H9 (cell line): ENCODE data around the gene CCDC93. TPM values are rescaled to one million over a fixed set of nuclear protein-coding genes. Genes with fewer than 3 reads are reported as not detected.

Source experiments
- DNase-seq: peaks from one replicate; pipeline ENCODE4 v3.0.0-alpha.2; 2017
- H2AFZ ChIP-seq: one replicate; pipeline ENCODE4 v1.6.1; 2013; ENCODE audit warnings: mild to moderate bottlenecking, low read length, control low read depth, moderate library complexity
- H2AK5ac ChIP-seq: 2 replicates; pipeline ENCODE4 v1.6.1; 2013; ENCODE audit warnings: low read length, control low read depth, mixed read lengths; ENCODE audit not compliant: insufficient read length
- H2BK120ac ChIP-seq: one replicate; pipeline ENCODE4 v1.6.1; 2013; ENCODE audit warnings: low read depth, mild to moderate bottlenecking, low read length, control low read depth, inconsistent platforms; ENCODE audit not compliant: poor library complexity, severe bottlenecking
- H2BK12ac ChIP-seq: 2 replicates; pipeline ENCODE4 v1.6.1; 2013; ENCODE audit warnings: low read length, control low read depth, mixed read lengths, low read depth; ENCODE audit not compliant: insufficient read length
- H2BK15ac ChIP-seq: 2 replicates; pipeline ENCODE4 v1.6.1; 2013; ENCODE audit warnings: low read depth, low read length, control low read depth
- H2BK20ac ChIP-seq: one replicate; pipeline ENCODE4 v1.6.1; 2013; ENCODE audit warnings: low read depth, mild to moderate bottlenecking, low read length, control low read depth, inconsistent platforms; ENCODE audit not compliant: poor library complexity, severe bottlenecking
- H2BK5ac ChIP-seq: 2 replicates; pipeline ENCODE4 v1.6.1; 2013; ENCODE audit warnings: low read length, control low read depth, mixed read lengths; ENCODE audit not compliant: insufficient read length
- H3K14ac ChIP-seq: 2 replicates; pipeline ENCODE4 v1.6.1; 2013; ENCODE audit warnings: low read length, control low read depth; ENCODE audit not compliant: insufficient read depth
- H3K18ac ChIP-seq: 2 replicates; pipeline ENCODE4 v1.6.1; 2013; ENCODE audit warnings: low read depth, mild to moderate bottlenecking, mixed read lengths, low read length, control low read depth; ENCODE audit not compliant: insufficient read length
- H3K23ac ChIP-seq: 2 replicates; pipeline ENCODE4 v1.6.1; 2013; ENCODE audit warnings: low read length, control low read depth, mixed read lengths, low read depth; ENCODE audit not compliant: insufficient read length
- H3K23me2 ChIP-seq: 2 replicates; pipeline ENCODE4 v1.6.1; 2013; ENCODE audit warnings: low read depth, mild to moderate bottlenecking, mixed read lengths, low read length, control low read depth; ENCODE audit not compliant: insufficient read length, poor library complexity, severe bottlenecking
- H3K27ac ChIP-seq: 2 replicates; pipeline ENCODE4 v1.5.1; 2013; ENCODE audit warnings: low read length, control low read depth, mixed read lengths, low read depth; ENCODE audit not compliant: insufficient read length
- H3K27me3 ChIP-seq: 2 replicates; pipeline ENCODE4 v1.6.1; 2013; ENCODE audit warnings: low read length, control low read depth, inconsistent platforms; ENCODE audit not compliant: insufficient read depth
- H3K4ac ChIP-seq: 2 replicates; pipeline ENCODE4 v1.6.1; 2013; ENCODE audit warnings: low read depth, mild to moderate bottlenecking, control low read depth, inconsistent platforms, low read length, moderate library complexity
- H3K4me1 ChIP-seq: 2 replicates; pipeline ENCODE4 v1.6.1; 2013; ENCODE audit warnings: low read length, control low read depth, inconsistent platforms; ENCODE audit not compliant: insufficient read depth
- H3K4me2 ChIP-seq: 2 replicates; pipeline ENCODE4 v1.6.1; 2013; ENCODE audit warnings: low read length, control low read depth, mixed read lengths; ENCODE audit not compliant: insufficient read length, insufficient read depth
- H3K56ac ChIP-seq: 2 replicates; pipeline ENCODE4 v1.6.1; 2013; ENCODE audit warnings: low read depth, mild to moderate bottlenecking, mixed read lengths, low read length, control low read depth; ENCODE audit not compliant: insufficient read length
- H3K79me1 ChIP-seq: 2 replicates; pipeline ENCODE4 v1.6.1; 2013; ENCODE audit warnings: low read depth, mild to moderate bottlenecking, moderate library complexity, low read length, control low read depth, inconsistent platforms; ENCODE audit not compliant: insufficient read depth, poor library complexity, severe bottlenecking
- H3K79me2 ChIP-seq: 2 replicates; pipeline ENCODE4 v1.6.1; 2013; ENCODE audit warnings: low read length, control low read depth, inconsistent platforms; ENCODE audit not compliant: insufficient read depth
- H3K9ac ChIP-seq: 2 replicates; pipeline ENCODE4 v1.6.1; 2013; ENCODE audit warnings: low read length, control low read depth, mixed read lengths; ENCODE audit not compliant: insufficient read length; ENCODE audit errors: extremely low read depth
- H3K9me3 ChIP-seq: one replicate; pipeline ENCODE4 v1.6.1; 2013; ENCODE audit warnings: low read depth, low read length, inconsistent platforms; ENCODE audit not compliant: control insufficient read depth
- H3T11ph ChIP-seq: one replicate; pipeline ENCODE4 v1.6.1; 2013; ENCODE audit warnings: mild to moderate bottlenecking, low read length, control low read depth, inconsistent platforms
- H4K20me1 ChIP-seq: one replicate; pipeline ENCODE4 v1.6.1; 2013; ENCODE audit not compliant: control insufficient read depth, insufficient read length, insufficient read depth
- H4K5ac ChIP-seq: 2 replicates; pipeline ENCODE4 v1.6.1; 2013; ENCODE audit warnings: low read depth, mild to moderate bottlenecking, mixed read lengths, low read length, control low read depth; ENCODE audit not compliant: insufficient read length
- H4K8ac ChIP-seq: replicated peaks from 2 replicates; pipeline ENCODE4 v1.6.1; 2013; ENCODE audit warnings: low read length, control low read depth, mixed read lengths, low read depth; ENCODE audit not compliant: insufficient read length
- H4K91ac ChIP-seq: 2 replicates; pipeline ENCODE4 v1.6.1; 2013; ENCODE audit warnings: low read depth, mild to moderate bottlenecking, moderate library complexity, mixed read lengths, low read length, control low read depth; ENCODE audit not compliant: insufficient read length
- H3K27ac Mint-ChIP-seq, 3 experiments: 2 replicates in 2 of 3; 3 replicates in 1 of 3; pipeline ENCODE4 v1.8.0; 2020 to 2021; ENCODE audit warnings: mixed read lengths in 3 of 3, mild to moderate bottlenecking in 1 of 3, moderate library complexity in 1 of 3
- H3K27me3 Mint-ChIP-seq: 2 replicates; pipeline ENCODE4 v1.8.0; 2021; ENCODE audit warnings: low read depth, mild to moderate bottlenecking, moderate library complexity, mixed read lengths
- H3K36me3 Mint-ChIP-seq, 3 experiments: 2 replicates in 2 of 3; 3 replicates in 1 of 3; pipeline ENCODE4 v1.8.0; 2020 to 2021; ENCODE audit warnings: low read depth in 3 of 3, mixed read lengths in 3 of 3; ENCODE audit not compliant: insufficient read depth in 1 of 3
- H3K4me1 Mint-ChIP-seq, 2 experiments: 2 replicates each; pipeline ENCODE4 v1.8.0; 2020; ENCODE audit warnings: mixed read lengths in 2 of 2
- H3K4me3 Mint-ChIP-seq, 2 experiments: 2 replicates in 1 of 2; 3 replicates in 1 of 2; pipeline ENCODE4 v1.8.0; 2020 to 2021; ENCODE audit warnings: mild to moderate bottlenecking in 2 of 2, mixed read lengths in 2 of 2, moderate library complexity in 1 of 2
- H3K9me3 Mint-ChIP-seq, 2 experiments: 2 replicates in 1 of 2; 3 replicates in 1 of 2; pipeline ENCODE4 v1.8.0; 2020; ENCODE audit warnings: mild to moderate bottlenecking in 2 of 2, mixed read lengths in 2 of 2, moderate library complexity in 1 of 2
- WGBS: extraction: QIAGEN DNeasy Blood & Tissue Kit; methylation state at CpG from one replicate; pipeline ENCODE4 v1.1.7; 2013; ENCODE audit warnings: missing lambda C conversion rate, low lambda C conversion rate, mixed read lengths; ENCODE audit not compliant: insufficient read length; ENCODE audit errors: extremely low coverage; 5-methylcytosine and 5-hydroxymethylcytosine counted together
- total RNA-seq: library from RNA; stranded (reverse); gene quantifications from 2 replicates; pipeline ENCODE4 v1.2.1, GENCODE V29; 2021
- TF ChIP-seq, protein P1 (sequence below): fragments of 200-600 bp; sonication (generic); conservative IDR thresholded peaks from 3 replicates; pipeline ENCODE4 v1.8.0; 2021; ENCODE audit warnings: antibody characterized with exemption, mild to moderate bottlenecking

The CCDC93 gene
- total RNA-seq, 1 experiment from 2014 or later, result 16.4 TPM

DNA sequence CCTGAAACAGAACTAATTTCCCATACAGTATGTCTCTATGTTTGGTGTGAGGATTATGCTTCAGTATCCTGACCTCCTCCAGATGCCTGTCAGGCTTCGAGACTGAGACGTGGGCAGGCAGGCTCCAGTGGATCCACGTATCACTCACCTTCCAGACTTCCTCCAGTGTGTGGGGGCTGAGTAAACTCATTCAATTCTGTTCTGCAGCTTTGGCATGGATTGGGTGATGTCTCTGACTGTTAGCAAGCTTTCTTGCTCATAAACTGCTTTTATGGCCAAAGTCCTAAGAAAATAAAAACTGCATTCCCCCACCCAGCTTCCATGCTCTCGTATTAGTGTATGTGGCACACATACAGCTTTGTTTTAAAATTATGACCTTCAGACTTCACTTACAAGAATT is 53.6 kb downstream of the CCDC93 start:
- no peak overlapping the region for H2BK12ac ChIP-seq
- Mint-ChIP-seq H3K27me3 (no peaks in the 10 kb centered on the region), H3K9me3 (no peaks in the 10 kb centered on the region), H3K27ac (no peak overlapping the region; a peak in 1 of 7 replicates), H3K4me3 (no peak overlapping the region), H3K36me3 (peaks cover 0 to 26% (median 13%) of the 10 kb centered on the region in 3 experiments; a peak in 5 of 7 replicates), H3K4me1 (peaks cover 0 to 5% of the 10 kb centered on the region in 2 experiments; a peak in 2 of 4 replicates)
- no peak overlapping the region for H3K56ac ChIP-seq
- H4K91ac ChIP-seq, result no peak overlapping the region
- no peak overlapping the region for H3K9ac ChIP-seq
- no peak overlapping the region for H4K5ac ChIP-seq
- H3K27me3 ChIP-seq, result no peaks in the 10 kb centered on the region
- H2BK20ac ChIP-seq, result no peak overlapping the region
- no peak overlapping the region for H2AFZ ChIP-seq
- H4K8ac ChIP-seq, result no peak overlapping the region
- no CpG with 5 or more reads among the region's 4 CpGs for WGBS
- H3K79me1 ChIP-seq, result no peaks in the 10 kb centered on the region
- no peak overlapping the region for H2BK15ac ChIP-seq
- no peak overlapping the region for H3K23ac ChIP-seq
- no peak overlapping the region for H2AK5ac ChIP-seq
- TF ChIP-seq, protein P1, sequence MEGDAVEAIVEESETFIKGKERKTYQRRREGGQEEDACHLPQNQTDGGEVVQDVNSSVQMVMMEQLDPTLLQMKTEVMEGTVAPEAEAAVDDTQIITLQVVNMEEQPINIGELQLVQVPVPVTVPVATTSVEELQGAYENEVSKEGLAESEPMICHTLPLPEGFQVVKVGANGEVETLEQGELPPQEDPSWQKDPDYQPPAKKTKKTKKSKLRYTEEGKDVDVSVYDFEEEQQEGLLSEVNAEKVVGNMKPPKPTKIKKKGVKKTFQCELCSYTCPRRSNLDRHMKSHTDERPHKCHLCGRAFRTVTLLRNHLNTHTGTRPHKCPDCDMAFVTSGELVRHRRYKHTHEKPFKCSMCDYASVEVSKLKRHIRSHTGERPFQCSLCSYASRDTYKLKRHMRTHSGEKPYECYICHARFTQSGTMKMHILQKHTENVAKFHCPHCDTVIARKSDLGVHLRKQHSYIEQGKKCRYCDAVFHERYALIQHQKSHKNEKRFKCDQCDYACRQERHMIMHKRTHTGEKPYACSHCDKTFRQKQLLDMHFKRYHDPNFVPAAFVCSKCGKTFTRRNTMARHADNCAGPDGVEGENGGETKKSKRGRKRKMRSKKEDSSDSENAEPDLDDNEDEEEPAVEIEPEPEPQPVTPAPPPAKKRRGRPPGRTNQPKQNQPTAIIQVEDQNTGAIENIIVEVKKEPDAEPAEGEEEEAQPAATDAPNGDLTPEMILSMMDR, result no peak
- no peak overlapping the region for H3K18ac ChIP-seq
- H4K20me1 ChIP-seq, result no peaks in the 10 kb centered on the region
- no peak overlapping the region for H3K14ac ChIP-seq
- no peak for DNase-seq
- no peaks in the 10 kb centered on the region for H3K79me2 ChIP-seq
- no peaks in the 10 kb centered on the region for H3K9me3 ChIP-seq
- H3K27ac ChIP-seq, result no peak overlapping the region
- H3K4me2 ChIP-seq, result no peak overlapping the region
- H3K4me1 ChIP-seq, result no peaks in the 10 kb centered on the region
- no peak overlapping the region for H2BK5ac ChIP-seq
- H3K4ac ChIP-seq, result no peak overlapping the region
- H2BK120ac ChIP-seq, result no peak overlapping the region
- no peak overlapping the region for H3T11ph ChIP-seq
- H3K23me2 ChIP-seq, result no peaks in the 10 kb centered on the region
